Right lobe of liver (tissue), 6 donors: ENCODE results near the gene MOB3B. TPM values are rescaled to one million over a fixed set of nuclear protein-coding genes. Genes with fewer than 3 reads are reported as not detected.
A peak's percentile ranks its signal among the peaks of the same experiment; 100 is the strongest.
"Not testable (repeated sequence)": the region's sequence is repeated elsewhere in the genome, so short reads cannot be mapped to it uniquely, and the experiment has no call there.

ENCODE experiments used
- ATAC-seq, 4 donors: fragments of 200-7000 bp; cut with Tn5 transposase; one replicate each; pipeline ENCODE4 v1.9.1; 2020; ENCODE audit warnings: mild to moderate bottlenecking in 4 of 4, moderate library complexity in 4 of 4
- DNase-seq, 3 donors: peaks; one replicate each; pipeline ENCODE4 v3.0.0-alpha.2; 2020
- H3K27ac ChIP-seq, 3 donors: fragments of 200-600 bp; one replicate each; pipeline ENCODE4 v1.8.0; 2022
- H3K27me3 ChIP-seq, 2 donors: fragments of 200-600 bp; one replicate each; pipeline ENCODE4 v1.8.0; 2022
- H3K36me3 ChIP-seq, 4 donors: fragments of 200-600 bp; sonication (generic) in 1 of 4; one replicate each; pipeline versions ENCODE4 v1.5.1 to v1.8.0; 2017 to 2022; ENCODE audit warnings: control low read depth in 1 of 4
- H3K4me1 ChIP-seq, 4 donors: fragments of 200-600 bp; sonication (generic) in 1 of 4; one replicate each; pipeline versions ENCODE4 v1.5.1 to v1.8.0; 2017 to 2022; ENCODE audit warnings: control low read depth in 1 of 4
- H3K4me3 ChIP-seq, 3 donors: fragments of 200-600 bp; one replicate each; pipeline ENCODE4 v1.8.0; 2022
- H3K9me3 ChIP-seq, 4 donors: fragments of 200-600 bp; sonication (generic) in 1 of 4; one replicate each; pipeline versions ENCODE4 v1.5.1 to v1.8.0; 2017 to 2022; ENCODE audit warnings: control low read depth in 1 of 4
- POLR2A ChIP-seq: fragments of 450-650 bp; IDR thresholded peaks from one replicate; pipeline ENCODE4 v1.6.1; 2017; ENCODE audit warnings: antibody characterized with exemption, mild to moderate bottlenecking
- WGBS: methylation state at CpG from one replicate; pipeline ENCODE4 v1.1.6; 2018; ENCODE audit warnings: low coverage, low lambda C conversion rate; ENCODE audit not compliant: insufficient coverage; ENCODE audit errors: missing lambda C conversion rate; 5-methylcytosine and 5-hydroxymethylcytosine counted together
- intact Hi-C, 2 donors: fragments of 100-400 bp; cut with DNase I; formaldehyde crosslinking; loops; one replicate each; pipeline versions ENCODE4 v1.11.2 to v1.14.1; 2022
- total RNA-seq, 6 experiments: library from RNA; depleted of rRNA in 2 of 6; stranded (reverse); fragments of >200 nt in 2 of 6; fragmentation: NEBNext Ultra II Directional in 3 of 6; extraction: Animal tissue kit (Norgen Biotek cat#: 25700) in 3 of 6; gene quantifications; one replicate each; pipeline versions ENCODE4 v1.1.0 to v1.2.4, GENCODE V29; 2016 to 2023
- TF ChIP-seq, protein P1 (sequence below), 4 donors: fragments of 200-600 bp in 3 of 4; fragments of 450-650 bp in 1 of 4; IDR thresholded peaks; one replicate each; pipeline versions ENCODE4 v1.5.1 to v1.8.0; 2016 to 2022; ENCODE audit warnings: antibody characterized with exemption in 4 of 4, mild to moderate bottlenecking in 2 of 4
- donor health status: DM: no; HTN: yes; CAD: no.
- donor health status: DM: no; HTN: no; CAD: no.
- donor health status: DM: no; HTN: no; CAD: no.
- donor health status: DM: no; HTN: yes; CAD: no.
- donor health status: DM: no; HTN: yes; CAD: no.

The MOB3B gene
- total RNA-seq, 6 experiments from 2014 or later = 1.0 to 2.4 (median 1.7) TPM

DNA sequence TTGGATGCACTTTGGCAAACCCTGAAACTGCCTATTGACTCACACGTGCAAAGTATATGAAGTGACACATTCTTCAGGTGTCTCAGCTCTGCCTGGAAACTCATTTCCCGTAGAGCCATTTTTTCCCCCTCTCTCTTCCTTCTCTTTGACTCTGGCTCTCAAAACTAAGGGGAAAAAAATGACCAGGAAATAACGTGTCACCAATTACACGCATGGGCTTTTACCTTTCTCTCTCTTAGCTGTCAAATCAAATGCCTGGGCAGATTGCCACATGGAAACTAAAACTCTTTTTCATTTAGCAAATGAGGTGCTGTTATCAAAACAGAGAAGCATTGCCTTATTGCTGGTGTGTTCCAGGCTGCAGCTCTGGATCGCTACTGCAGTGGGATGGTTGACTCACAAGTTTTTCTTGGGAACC is 23.9 kb downstream of the MOB3B start:
- no peak for TF ChIP-seq POLR2A
- TF ChIP-seq, protein P1, sequence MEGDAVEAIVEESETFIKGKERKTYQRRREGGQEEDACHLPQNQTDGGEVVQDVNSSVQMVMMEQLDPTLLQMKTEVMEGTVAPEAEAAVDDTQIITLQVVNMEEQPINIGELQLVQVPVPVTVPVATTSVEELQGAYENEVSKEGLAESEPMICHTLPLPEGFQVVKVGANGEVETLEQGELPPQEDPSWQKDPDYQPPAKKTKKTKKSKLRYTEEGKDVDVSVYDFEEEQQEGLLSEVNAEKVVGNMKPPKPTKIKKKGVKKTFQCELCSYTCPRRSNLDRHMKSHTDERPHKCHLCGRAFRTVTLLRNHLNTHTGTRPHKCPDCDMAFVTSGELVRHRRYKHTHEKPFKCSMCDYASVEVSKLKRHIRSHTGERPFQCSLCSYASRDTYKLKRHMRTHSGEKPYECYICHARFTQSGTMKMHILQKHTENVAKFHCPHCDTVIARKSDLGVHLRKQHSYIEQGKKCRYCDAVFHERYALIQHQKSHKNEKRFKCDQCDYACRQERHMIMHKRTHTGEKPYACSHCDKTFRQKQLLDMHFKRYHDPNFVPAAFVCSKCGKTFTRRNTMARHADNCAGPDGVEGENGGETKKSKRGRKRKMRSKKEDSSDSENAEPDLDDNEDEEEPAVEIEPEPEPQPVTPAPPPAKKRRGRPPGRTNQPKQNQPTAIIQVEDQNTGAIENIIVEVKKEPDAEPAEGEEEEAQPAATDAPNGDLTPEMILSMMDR (IDR thresholded peaks at IDR 0.05) = no peak
- DNase-seq = no peak
- no peak for ATAC-seq

DNA sequence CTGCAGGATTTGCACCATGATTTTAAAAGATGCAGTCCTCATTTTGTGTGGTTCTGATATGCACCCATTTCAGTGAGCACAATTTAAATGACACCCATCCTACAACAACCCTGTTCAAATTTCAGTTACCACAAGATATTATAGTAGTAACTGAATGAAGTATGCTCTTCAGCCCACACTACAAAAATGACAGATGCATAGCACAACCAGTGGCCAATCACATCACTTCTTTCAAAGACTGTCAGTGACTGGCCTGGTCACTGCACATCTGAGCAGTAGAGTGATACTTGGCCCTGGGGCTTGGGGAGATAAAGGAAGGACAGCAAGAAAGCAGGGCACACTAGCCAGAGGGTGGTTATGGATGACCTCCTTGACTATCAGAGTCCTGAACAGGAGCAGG is 25.4 kb downstream of the MOB3B start:
- no peak overlapping the region for H3K27ac ChIP-seq

More for the DNA sequence above, 23.9 kb downstream of the MOB3B start:
- intact Hi-C loops = no loop called here
- Histone ChIP-seq H3K36me3 (no peaks in the 10 kb centered on the region), H3K9me3 (no peaks in the 10 kb centered on the region), H3K27ac (no peak overlapping the region), H3K4me3 (no peak overlapping the region), H3K27me3 (no peaks in the 10 kb centered on the region), H3K4me1 (no peaks in the 10 kb centered on the region)
- WGBS = 76% methylated on average over 4 of the region's 5 CpGs

DNA sequence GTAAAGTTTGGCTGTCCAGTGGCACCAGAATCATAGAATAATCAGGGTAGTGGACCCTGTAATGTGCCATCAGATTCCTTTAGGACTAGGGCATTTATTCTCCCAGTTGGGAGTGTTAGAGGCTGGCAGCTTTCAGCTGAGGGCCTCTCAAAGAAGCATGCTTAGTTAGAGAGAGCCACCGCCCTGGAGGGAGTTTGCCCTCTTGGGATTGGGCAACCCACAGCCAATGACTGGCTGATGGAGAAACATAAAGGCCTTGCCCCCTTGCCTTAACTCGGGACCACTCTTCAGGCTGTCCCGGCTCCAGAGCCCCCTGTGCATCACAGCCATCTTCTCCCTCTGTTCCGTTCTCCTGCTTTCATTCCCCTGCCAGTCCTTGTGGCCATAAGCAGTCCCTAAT is 26.0 kb downstream of the MOB3B start:
- intact Hi-C loops = no loop called here
- H3K9me3 ChIP-seq = no peaks in the 10 kb centered on the region
- no peak overlapping the region for H3K27ac ChIP-seq
- ATAC-seq (no peak), DNase-seq (no peak)
- H3K27me3 ChIP-seq = no peaks in the 10 kb centered on the region
- H3K4me3 ChIP-seq = no peak overlapping the region
- no peaks in the 10 kb centered on the region for H3K36me3 ChIP-seq
- no peaks in the 10 kb centered on the region for H3K4me1 ChIP-seq
- WGBS = no CpG with 5 or more reads among the region's 4 CpGs
- TF ChIP-seq POLR2A = no peak
- TF ChIP-seq, protein P1 (IDR thresholded peaks at IDR 0.05) = no peak

More for the DNA sequence above, 25.4 kb downstream of the MOB3B start:
- Histone ChIP-seq H3K4me3 (no peak overlapping the region), H3K27me3 (no peaks in the 10 kb centered on the region), H3K9me3 (no peaks in the 10 kb centered on the region), H3K4me1 (no peaks in the 10 kb centered on the region), H3K36me3 (no peaks in the 10 kb centered on the region)
- intact Hi-C loops = no loop called here
- ATAC-seq (no peak), DNase-seq (no peak)
- TF ChIP-seq, protein P1 (IDR thresholded peaks at IDR 0.05) = no peak
- no peak for TF ChIP-seq POLR2A

DNA sequence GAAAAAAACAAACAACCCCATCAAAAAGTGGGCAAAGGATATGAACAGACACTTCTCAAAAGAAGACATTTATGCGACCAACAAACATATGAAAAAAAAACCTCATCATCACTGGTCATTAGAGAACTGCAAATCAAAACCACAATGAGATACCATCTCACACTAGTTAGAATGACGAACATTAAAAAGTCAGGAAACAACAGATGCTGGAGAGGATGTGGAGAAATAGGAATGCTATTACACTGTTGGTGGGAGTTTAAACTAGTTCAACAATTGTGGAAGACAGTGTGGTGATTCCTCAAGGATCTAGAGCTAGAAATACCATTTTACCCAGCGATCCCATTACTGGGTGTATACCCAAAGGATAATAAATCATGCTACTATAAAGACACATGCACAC is 28.7 kb downstream of the MOB3B start:
- DNase-seq, H3K27me3 ChIP-seq, ATAC-seq, H3K4me3 ChIP-seq, H3K4me1 ChIP-seq, intact Hi-C loops, H3K9me3 ChIP-seq, H3K27ac ChIP-seq, H3K36me3 ChIP-seq: not testable (repeated sequence)
- 76% methylated on average over 3 of the region's 3 CpGs for WGBS

DNA sequence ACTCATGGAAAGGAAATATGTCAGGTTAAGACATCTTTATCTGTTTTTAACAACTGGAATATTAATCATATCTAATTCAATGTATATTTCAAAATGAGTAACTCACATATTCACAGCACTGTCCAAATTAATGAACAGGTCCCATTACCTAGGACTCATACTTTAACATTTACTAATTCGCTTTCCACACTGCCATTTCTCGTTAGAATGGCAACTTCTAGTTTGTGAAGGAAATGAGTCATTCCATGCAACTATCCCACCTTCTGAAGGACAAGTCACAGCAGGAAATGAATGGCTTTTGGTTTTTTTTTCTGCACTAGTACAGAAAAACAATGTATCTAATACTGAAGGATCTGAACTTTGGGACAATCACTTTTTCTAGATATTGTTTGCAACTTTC is 30.2 kb downstream of the MOB3B start:
- no peak for TF ChIP-seq POLR2A
- TF ChIP-seq, protein P1 (IDR thresholded peaks at IDR 0.05) = no peak
- H3K4me1 ChIP-seq = no peaks in the 10 kb centered on the region
- intact Hi-C loops = no loop called here
- H3K36me3 ChIP-seq = no peaks in the 10 kb centered on the region
- ATAC-seq (peak in 1 of 4 donors; percentile 50), DNase-seq (no peak)
- no peak overlapping the region for H3K27ac ChIP-seq
- no peak overlapping the region for H3K4me3 ChIP-seq
- H3K27me3 ChIP-seq = no peaks in the 10 kb centered on the region
- WGBS = 42% methylated on average over 2 of the region's 2 CpGs
- no peaks in the 10 kb centered on the region for H3K9me3 ChIP-seq
